ENCODE results near the gene SPDL1.

Gene SPDL1

GRCh38 chr5:169627551-169627950, 44.0 kb downstream of the SPDL1 start:
- in situ Hi-C loops (cut with MboI; ENCODE audit: low sequenced_read_pairs) = no loop called here

- in situ Hi-C loops (cut with MboI; ENCODE audit: low sequenced_read_pairs) = no loop called here
These were observed 45.3 kb downstream of the SPDL1 start for GRCh38 chr5:169628892-169629291.

DNA sequence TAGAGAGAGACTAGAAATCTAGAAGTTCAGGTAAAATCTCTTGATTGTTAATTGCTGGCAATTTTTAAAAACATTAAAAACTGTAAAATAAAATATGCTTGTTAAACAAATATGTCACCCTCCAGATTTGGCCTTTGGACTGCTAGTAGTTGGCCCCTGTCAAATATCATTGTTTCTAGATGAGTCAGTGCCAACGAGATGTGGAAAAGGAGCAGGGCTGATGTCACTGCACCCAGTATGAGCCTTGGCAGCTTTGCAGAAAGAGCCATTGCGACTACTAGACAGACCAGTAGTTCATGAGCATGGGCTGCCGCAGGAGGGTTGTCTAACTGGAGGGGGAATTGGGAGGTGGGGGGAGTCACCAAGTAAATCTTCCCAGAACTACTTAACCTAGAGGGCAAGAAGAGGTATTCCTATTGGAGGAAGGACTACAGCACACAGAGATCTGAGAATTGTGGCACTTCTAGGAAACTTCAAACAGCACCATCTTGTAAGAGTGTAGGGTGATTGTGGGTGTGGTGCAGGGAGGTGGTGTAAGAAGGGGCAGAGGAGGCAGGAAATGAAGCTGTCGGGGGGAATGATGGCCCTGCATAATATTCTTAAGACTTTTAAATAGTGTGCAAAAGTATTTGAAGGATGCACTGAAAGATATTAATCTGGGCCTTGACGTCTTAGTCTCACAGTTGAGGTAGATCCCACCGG, 46.4 kb downstream of the SPDL1 start:
- in situ Hi-C loops (cut with MboI; ENCODE audit: low sequenced_read_pairs) = no loop called here

DNA sequence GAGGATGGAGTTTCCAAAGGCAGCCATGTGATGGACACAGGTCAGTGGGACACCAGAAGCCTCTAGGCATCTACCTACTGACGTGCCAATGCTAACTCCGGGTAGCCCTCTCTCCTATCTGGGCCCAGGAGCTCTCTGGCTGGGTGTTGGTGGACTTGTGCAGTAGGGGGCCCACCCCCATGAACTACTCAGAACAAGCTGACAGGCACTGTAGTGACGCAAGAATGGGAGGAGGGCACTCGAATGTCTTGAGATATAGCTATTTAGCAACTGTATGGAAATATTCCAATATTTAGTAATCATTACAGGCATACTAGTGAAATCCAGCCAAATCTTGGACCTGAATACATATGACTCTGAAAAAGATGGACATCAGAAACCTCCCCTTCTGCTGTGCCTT, 47.8 kb downstream of the SPDL1 start:
- in situ Hi-C loops (cut with MboI; ENCODE audit: low sequenced_read_pairs) = no loop called here

- in situ Hi-C loops (cut with MboI; ENCODE audit: low sequenced_read_pairs) = no loop called here
These were observed 49.4 kb downstream of the SPDL1 start for GRCh38 chr5:169632946-169633345.

DNA sequence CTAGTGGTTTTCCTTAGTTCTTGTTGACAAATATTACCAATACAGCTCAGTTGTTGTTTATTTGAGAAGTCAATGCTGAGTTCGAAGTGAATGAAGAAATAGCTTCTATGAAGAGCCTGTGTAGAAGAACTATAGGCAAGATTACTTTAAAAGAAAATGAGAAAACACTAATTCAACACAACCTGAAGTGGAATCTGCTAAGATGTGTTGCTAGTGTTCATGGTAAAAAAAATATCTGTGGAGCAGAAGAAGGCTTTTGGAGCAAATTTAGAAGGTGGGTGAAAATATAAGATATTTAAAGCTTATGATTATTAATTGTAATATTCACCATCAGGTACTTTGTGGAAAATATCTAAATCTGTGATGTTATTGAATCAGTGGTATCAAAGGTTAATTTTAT, 51.0 kb downstream of the SPDL1 start:
- in situ Hi-C loops (cut with MboI; ENCODE audit: low sequenced_read_pairs) = no loop called here

DNA sequence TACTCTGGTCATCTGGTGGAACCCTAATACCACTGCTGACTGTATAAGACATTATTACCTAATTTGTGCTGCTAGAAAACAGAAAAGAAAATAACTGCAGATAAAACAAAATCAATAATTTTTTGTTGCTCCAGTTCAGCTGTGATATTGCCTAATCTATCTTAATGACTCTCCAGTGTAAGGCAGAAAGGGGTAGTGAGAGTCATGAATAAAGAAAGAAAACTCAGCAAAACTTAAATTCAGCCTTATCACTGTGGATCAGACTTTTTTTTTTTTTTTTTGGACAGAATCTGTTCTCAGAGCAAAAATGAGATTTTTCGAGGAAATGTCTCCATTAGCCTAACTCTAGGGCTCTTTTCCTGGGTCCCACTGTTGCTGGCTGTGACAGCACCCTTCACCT, 52.4 kb downstream of the SPDL1 start:
- in situ Hi-C loops (cut with MboI; ENCODE audit: low sequenced_read_pairs) = no loop called here

DNA sequence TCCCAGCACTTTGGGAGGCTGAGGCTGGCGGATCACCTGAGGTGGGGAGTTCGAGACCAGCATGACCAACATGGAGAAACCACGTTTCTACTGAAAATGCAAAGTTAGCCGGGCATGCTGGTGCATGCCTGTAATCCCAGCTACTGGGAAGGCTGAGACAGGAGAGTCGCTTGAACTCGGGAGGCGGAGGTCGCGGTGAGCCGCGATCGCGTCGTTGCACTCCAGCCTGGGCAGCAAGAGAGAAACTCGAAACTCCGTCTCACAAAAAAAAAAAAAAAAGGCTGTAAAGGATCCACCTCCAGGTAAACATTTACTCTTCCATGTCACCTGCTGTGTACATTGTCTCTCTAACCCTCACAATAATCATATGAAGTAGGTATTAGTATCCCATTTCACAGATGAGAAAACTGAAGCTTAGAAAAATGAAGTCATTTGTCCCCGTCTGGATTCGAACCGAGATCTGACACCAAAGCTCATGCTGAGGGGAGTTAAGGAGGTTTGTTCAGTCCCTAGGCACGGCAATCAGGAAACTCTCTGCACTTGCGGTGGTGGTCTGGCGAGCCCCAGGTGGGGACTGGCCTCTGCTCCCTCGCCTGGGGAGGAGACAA, 53.0 kb downstream of the SPDL1 start:
- in situ Hi-C loops (cut with MboI; ENCODE audit: low sequenced_read_pairs) = no loop called here

GRCh38 chr5:169637085-169637548, 53.5 kb downstream of the SPDL1 start, which contains the start of gene DOCK2:
Gene DOCK2, plus strand, starts transcription at chr5:169637275. Its CDS starts 52 bp downstream, at chr5:169637327.
- in situ Hi-C loops (cut with MboI; ENCODE audit: low sequenced_read_pairs) = no loop called here

DNA sequence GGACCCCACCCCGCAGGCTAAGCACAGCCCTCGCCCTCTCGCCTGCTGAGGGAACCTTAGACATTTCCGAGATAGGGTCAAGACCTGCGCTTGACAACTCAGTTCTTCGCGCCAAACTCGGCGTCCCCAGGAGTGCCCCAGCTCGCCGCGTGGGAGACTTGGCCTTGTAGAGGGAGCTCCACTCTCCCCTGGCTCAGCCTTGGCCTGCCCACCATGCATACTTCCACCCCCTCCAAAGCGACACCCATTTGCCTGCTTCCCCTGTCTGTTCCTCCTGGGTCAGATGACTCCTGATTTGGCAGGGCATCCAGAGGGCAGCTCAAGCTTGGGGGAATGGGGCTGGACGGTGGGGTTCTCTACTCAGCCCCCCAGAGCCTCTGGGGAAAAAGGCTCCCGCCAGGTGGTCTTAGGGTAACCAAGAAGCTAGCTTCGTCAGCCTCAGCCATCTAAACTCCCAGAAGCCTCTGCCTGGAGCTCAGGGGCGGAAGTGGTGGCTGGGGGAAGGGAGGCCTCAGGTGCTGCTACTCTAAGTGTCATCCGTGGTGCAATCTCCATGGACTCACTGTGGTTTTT, 54.1 kb downstream of the SPDL1 start:
- in situ Hi-C loops (cut with MboI; ENCODE audit: low sequenced_read_pairs) = no loop called here

DNA sequence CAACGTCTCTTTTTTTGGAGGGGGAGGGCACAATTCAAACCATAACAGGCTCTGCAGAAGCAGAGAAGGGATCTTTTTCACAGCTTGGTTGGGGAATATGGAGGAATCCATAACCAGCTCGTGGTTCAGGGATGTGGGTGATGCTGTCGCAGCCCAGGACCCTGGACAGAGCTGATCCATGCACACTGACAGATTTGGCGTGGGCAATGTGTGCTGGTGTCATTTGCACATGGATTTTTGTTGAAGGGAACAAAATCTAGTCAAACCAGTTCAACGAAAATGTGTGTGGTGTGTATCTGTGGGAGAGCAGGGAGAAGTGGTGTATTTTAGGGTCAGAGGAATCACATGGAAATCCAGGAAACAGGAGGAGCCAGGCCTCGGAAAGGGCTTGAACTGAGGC, 57.7 kb downstream of the SPDL1 start:
- in situ Hi-C loops (cut with MboI; ENCODE audit: low sequenced_read_pairs) = no loop called here

GRCh38 chr5:169646856-169647255, 63.3 kb downstream of the SPDL1 start:
- in situ Hi-C loops (cut with MboI; ENCODE audit: low sequenced_read_pairs) = no loop called here

DNA sequence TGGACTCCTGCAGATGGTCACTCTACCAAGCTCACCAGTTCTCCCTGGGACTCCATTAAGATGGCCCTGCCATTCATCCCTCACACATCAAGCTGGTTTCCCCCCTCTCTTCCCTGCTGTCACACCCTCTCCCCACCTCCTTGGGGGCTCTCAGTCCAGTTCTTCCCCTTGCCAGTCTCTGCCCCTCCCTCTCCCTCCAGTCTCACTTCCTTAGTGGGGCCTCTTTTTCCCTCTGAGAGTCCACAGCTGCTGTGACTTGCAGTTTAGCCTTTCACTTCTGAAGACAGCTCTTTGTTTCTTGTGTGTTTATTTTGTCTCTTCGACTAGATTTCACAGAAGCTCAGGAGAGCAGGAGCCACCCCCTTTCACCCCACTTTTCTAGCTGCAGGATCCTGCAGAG, 64.0 kb downstream of the SPDL1 start:
- in situ Hi-C loops (cut with MboI; ENCODE audit: low sequenced_read_pairs) = no loop called here

- in situ Hi-C loops (cut with MboI; ENCODE audit: low sequenced_read_pairs) = no loop called here
These were observed 65.2 kb downstream of the SPDL1 start for GRCh38 chr5:169648725-169649310.

- in situ Hi-C loops (cut with MboI; ENCODE audit: low sequenced_read_pairs) = no loop called here
These were observed 65.9 kb downstream of the SPDL1 start for GRCh38 chr5:169649486-169649885.

DNA sequence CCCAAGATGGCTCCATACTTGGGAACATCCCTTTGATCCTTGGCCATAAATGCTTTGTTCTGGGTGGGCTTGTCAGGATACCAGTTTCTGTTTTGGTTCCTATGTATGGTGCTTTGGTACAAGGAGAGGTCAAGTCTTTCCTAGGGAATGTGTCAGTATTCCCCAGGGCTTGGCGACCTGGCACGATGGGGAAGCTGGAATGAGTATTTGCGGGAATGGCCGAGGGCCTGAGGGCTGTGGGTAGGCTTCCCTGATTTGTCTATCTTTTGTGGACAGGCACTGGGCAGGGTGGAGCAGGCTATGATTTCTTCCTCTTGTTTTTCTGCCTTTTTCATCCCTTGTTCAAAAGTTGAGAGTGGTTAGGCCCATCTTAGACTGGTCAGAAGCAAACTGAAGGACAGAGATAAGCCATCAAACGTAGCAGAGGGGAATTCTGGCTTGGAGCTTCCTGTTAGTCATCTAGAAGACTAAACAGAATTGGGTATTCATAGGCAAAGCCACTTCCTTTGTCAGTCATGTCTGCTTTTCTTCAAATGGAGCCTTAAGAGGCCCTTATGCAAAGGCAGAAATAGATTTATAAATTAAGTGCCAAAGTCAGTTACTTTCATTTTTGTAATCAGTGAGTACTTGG, 67.2 kb downstream of the SPDL1 start:
- in situ Hi-C loops (cut with MboI; ENCODE audit: low sequenced_read_pairs) = no loop called here

DNA sequence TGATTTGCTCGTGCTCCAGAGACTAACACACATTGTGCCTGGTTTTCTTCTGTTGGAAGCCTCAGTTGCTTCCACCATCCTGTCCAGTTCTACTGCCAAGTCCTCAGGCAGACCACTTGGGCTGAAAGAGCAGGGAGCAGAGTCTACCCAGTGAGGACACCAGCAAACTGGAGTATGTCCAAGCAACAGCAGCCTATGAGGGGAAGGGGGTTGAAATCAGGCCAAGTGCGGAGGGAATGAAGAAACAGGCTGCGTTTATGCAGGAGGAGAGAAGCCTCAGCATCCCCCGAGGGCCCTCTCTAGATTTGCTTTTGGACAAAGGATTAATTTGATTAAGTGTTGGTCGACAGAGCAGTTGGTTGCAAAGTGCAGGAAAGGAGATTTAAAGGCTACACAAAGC, 68.0 kb downstream of the SPDL1 start:
- in situ Hi-C loops (cut with MboI; ENCODE audit: low sequenced_read_pairs) = no loop called here

DNA sequence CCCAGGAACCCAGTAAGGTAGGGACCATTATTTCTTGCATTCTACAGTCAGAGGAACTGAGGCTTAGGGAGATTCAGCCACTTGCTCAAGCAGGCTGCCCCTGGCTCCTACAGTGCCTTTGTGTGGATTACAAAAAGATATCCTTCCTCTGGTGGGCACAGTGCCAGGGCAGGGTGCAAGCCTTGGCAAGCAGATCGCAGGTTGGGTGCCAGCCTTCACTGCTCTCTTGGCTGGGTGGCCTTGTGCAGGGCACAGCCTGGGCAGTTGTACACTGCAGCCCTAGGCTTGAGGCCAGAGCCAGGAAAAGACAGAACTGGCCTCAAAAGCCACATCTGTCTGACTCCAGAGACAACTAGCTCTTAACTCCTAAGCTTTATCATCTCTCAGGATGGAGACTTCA, 68.5 kb downstream of the SPDL1 start:
- in situ Hi-C loops (cut with MboI; ENCODE audit: low sequenced_read_pairs) = no loop called here

- in situ Hi-C loops (cut with MboI; ENCODE audit: low sequenced_read_pairs) = no loop called here
These were observed 69.5 kb downstream of the SPDL1 start for GRCh38 chr5:169653091-169653490.

All from hTERT RPE-1 (cell line).